ENCODE measurements around the gene BICD1. TPM values are rescaled to one million over a fixed set of nuclear protein-coding genes. Genes with fewer than 3 reads are reported as not detected.
"Not testable (repeated sequence)": the region's sequence is repeated elsewhere in the genome, so short reads cannot be mapped to it uniquely, and the experiment has no call there.

The BICD1 gene
- polyA plus RNA-seq, 2 of the 4 experiments (the other 2 are of a cell fraction): 13.0 to 24.3 TPM

- H3K27ac ChIP-seq: no peak overlapping the region
- H3K9me3 ChIP-seq: no peaks in the 10 kb centered on the region
- H3K4me1 ChIP-seq: peaks cover 35% of the 10 kb centered on the region
- no peak for DNase-seq (ENCODE audit: low read depth in 1 of 2, low spot score in 1 of 2)
- no peak for ATAC-seq
- no peak overlapping the region for H3K4me2 ChIP-seq
- 90% methylated on average over 2 of the region's 2 CpGs for WGBS (ENCODE audit: missing lambda C conversion rate)
- TF ChIP-seq KDM1A (IDR thresholded peaks at IDR 0.05; ENCODE audit: low read depth): peak; percentile 57; the same call in 1 of the 2 replicates
- no peak for TF ChIP-seq USF2 (IDR thresholded peaks at IDR 0.05)
- POLR2A ChIA-PET: no interaction called here
- no peak overlapping the region for H3K4me3 ChIP-seq
- no peak for FAIRE-seq
- CTCF ChIA-PET: no interaction called here
These were observed 168.0 kb downstream of the BICD1 start for GRCh38 chr12:32274665-32275064.

DNA sequence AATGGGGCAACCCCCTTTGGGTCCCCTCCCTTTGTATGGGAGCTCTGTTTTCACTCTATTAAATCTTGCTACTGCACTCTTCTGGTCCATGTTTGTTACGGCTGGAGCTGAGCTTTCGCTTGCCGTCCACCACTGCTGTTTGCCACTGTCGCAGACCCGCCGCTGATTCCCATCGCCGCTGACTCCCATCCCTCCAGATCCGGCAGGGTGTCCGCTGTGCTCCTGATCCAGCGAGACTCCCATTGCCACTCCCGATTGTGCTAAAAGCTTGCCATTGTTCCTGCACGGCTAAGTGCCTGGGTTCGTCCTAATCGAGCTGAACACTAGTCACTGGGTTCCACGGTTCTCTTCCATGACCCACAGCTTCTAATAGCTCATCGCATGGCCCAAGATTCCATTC lies 168.9 kb downstream of the BICD1 start:
- H3K9me3 ChIP-seq; FAIRE-seq; H3K4me2 ChIP-seq; H3K27ac ChIP-seq; ATAC-seq; H3K4me3 ChIP-seq; DNase-seq (ENCODE audit: low read depth in 1 of 2, low spot score in 1 of 2); POLR2A ChIA-PET: not testable (repeated sequence)
- H3K4me1 ChIP-seq: peaks cover 34% of the 10 kb centered on the region
- CTCF ChIA-PET: interaction anchor here (1.0 to 1.5 kb wide), 3 partner anchors 9 to 168 kb away, joined by 3 to 5 read pairs (median 4); no protein-coding TSS in a partner anchor
- WGBS (ENCODE audit: missing lambda C conversion rate): 96% methylated on average over 17 of the region's 17 CpGs

- Histone ChIP-seq H3K4me3 (no peak overlapping the region), H3K4me1 (peaks cover 11% of the 10 kb centered on the region), H3K27ac (no peak overlapping the region), H3K9me3 (no peaks in the 10 kb centered on the region), H3K4me2 (no peak overlapping the region)
- ChIA-PET CTCF (interaction anchor here (1.0 to 1.4 kb wide), 2 partner anchors 9 to 28 kb away, joined by 3 read pairs; no protein-coding TSS in a partner anchor), POLR2A (no interaction called here)
- 91% methylated on average over 2 of the region's 2 CpGs for WGBS (ENCODE audit: missing lambda C conversion rate)
- TF ChIP-seq MYC (IDR thresholded peaks at IDR 0.05; ENCODE audit: borderline replicate concordance, low read length) (no peak), USF2 (IDR thresholded peaks at IDR 0.05) (no peak), POLR2AphosphoS2 (conservative IDR thresholded peaks at IDR 0.05; ENCODE audit: low read length) (no peak), HEYL (CRISPR knock-in tag; IDR thresholded peaks at IDR 0.05) (no peak), NR3C1 (IDR thresholded peaks at IDR 0.05) (no peak), E2F6 (IDR thresholded peaks at IDR 0.05; ENCODE audit: borderline replicate concordance, low read depth) (no peak), NFE2L2 (conservative IDR thresholded peaks at IDR 0.05; ENCODE audit: low read length) (no peak), EHMT2 (IDR thresholded peaks at IDR 0.05; ENCODE audit: low read depth) (no peak), HES2 (IDR thresholded peaks at IDR 0.05) (no peak), RAD21 (conservative IDR thresholded peaks at IDR 0.05 in 1 of 2, IDR thresholded peaks at IDR 0.05 in 1 of 2) (no peak), CBX2 (IDR thresholded peaks at IDR 0.05; ENCODE audit: borderline replicate concordance, low read depth) (no peak), TFCP2L1 (CRISPR knock-in tag; IDR thresholded peaks at IDR 0.05) (no peak), RCOR1 (IDR thresholded peaks at IDR 0.05; ENCODE audit: low read depth, low read length) (no peak), ZFP36 (IDR thresholded peaks at IDR 0.05; ENCODE audit: borderline replicate concordance, partially characterized antibody) (no peak), KDM5A (IDR thresholded peaks at IDR 0.05) (no peak), MAZ (IDR thresholded peaks at IDR 0.05; ENCODE audit: borderline replicate concordance, low read depth, low read length) (no peak), FOSL2 (IDR thresholded peaks at IDR 0.05) (no peak), FOSL2 (CRISPR knock-in tag; IDR thresholded peaks at IDR 0.05) (no peak), HOXB5 (CRISPR knock-in tag; IDR thresholded peaks at IDR 0.05) (no peak)
- TF ChIP-seq, protein P1, sequence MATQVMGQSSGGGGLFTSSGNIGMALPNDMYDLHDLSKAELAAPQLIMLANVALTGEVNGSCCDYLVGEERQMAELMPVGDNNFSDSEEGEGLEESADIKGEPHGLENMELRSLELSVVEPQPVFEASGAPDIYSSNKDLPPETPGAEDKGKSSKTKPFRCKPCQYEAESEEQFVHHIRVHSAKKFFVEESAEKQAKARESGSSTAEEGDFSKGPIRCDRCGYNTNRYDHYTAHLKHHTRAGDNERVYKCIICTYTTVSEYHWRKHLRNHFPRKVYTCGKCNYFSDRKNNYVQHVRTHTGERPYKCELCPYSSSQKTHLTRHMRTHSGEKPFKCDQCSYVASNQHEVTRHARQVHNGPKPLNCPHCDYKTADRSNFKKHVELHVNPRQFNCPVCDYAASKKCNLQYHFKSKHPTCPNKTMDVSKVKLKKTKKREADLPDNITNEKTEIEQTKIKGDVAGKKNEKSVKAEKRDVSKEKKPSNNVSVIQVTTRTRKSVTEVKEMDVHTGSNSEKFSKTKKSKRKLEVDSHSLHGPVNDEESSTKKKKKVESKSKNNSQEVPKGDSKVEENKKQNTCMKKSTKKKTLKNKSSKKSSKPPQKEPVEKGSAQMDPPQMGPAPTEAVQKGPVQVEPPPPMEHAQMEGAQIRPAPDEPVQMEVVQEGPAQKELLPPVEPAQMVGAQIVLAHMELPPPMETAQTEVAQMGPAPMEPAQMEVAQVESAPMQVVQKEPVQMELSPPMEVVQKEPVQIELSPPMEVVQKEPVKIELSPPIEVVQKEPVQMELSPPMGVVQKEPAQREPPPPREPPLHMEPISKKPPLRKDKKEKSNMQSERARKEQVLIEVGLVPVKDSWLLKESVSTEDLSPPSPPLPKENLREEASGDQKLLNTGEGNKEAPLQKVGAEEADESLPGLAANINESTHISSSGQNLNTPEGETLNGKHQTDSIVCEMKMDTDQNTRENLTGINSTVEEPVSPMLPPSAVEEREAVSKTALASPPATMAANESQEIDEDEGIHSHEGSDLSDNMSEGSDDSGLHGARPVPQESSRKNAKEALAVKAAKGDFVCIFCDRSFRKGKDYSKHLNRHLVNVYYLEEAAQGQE (IDR thresholded peaks at IDR 0.05): no peak
- TF ChIP-seq, protein P2, sequence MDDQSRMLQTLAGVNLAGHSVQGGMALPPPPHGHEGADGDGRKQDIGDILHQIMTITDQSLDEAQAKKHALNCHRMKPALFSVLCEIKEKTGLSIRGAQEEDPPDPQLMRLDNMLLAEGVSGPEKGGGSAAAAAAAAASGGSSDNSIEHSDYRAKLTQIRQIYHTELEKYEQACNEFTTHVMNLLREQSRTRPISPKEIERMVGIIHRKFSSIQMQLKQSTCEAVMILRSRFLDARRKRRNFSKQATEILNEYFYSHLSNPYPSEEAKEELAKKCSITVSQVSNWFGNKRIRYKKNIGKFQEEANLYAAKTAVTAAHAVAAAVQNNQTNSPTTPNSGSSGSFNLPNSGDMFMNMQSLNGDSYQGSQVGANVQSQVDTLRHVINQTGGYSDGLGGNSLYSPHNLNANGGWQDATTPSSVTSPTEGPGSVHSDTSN (IDR thresholded peaks at IDR 0.05): no peak
- FAIRE-seq (no peak), ATAC-seq (no peak), DNase-seq (ENCODE audit: low read depth in 1 of 2, low spot score in 1 of 2) (no peak)
These were observed 171.1 kb downstream of the BICD1 start for GRCh38 chr12:32277774-32278173.
